GM21717 (cell line): ENCODE measurements around the gene MKI67.

Source experiments
- ATAC-seq: cut with Tn5 transposase; IDR thresholded peaks from one replicate; pipeline ENCODE4 v1.9.1; 2021; ENCODE audit warnings: mild to moderate bottlenecking, moderate library complexity; ENCODE audit not compliant: unreplicated experiment

The MKI67 gene

GRCh38 chr10:128054163-128054970 is 71.9 kb downstream of the MKI67 start:
- ATAC-seq: no peak

GRCh38 chr10:128053356-128053755 is 72.9 kb downstream of the MKI67 start:
- no peak for ATAC-seq

- ATAC-seq: no peak
Observed at GRCh38 chr10:128052696-128053095, 73.5 kb downstream of the MKI67 start.

GRCh38 chr10:128051548-128051947 is 74.7 kb downstream of the MKI67 start:
- no peak for ATAC-seq

GRCh38 chr10:128050936-128051335 is 75.3 kb downstream of the MKI67 start:
- no peak for ATAC-seq

- no peak for ATAC-seq
Observed at GRCh38 chr10:128050121-128050516, 76.1 kb downstream of the MKI67 start.

- no peak for ATAC-seq
Observed at GRCh38 chr10:128049226-128050120, 76.8 kb downstream of the MKI67 start.

GRCh38 chr10:128048819-128049210 is 77.4 kb downstream of the MKI67 start:
- ATAC-seq: no peak

- ATAC-seq: peak; percentile 29
Observed at GRCh38 chr10:128047991-128048818, 78.0 kb downstream of the MKI67 start.

- ATAC-seq: peak; percentile 99
Observed at GRCh38 chr10:128047351-128047750, 78.9 kb downstream of the MKI67 start.

- ATAC-seq: no peak
Observed at GRCh38 chr10:128046953-128047290, 79.3 kb downstream of the MKI67 start.
